Activated CD8-positive, alpha-beta T cell treated with anti-CD3 and anti-CD28 coated beads for 36 hours (primary cell): ENCODE measurements around the gene FGFRL1. TPM values are rescaled to one million over a fixed set of nuclear protein-coding genes. Genes with fewer than 3 reads are reported as not detected.

Experiments used
- ATAC-seq: fragments of 200-7000 bp; cut with Tn5 transposase; one replicate; pipeline ENCODE4 v1.10.0; 2021; ENCODE audit warnings: mild to moderate bottlenecking, moderate library complexity
- CTCF ChIA-PET: fragments of 350-600 bp; sonication (Branson Sonifier 250); formaldehyde crosslinking; loops from one replicate; lab custom pipeline; 2021; ENCODE audit warnings: antibody characterized with exemption; lab: Charles Lee
- POLR2A ChIA-PET: fragments of 350-600 bp; sonication (Branson Sonifier 250); formaldehyde crosslinking; loops from one replicate; lab custom pipeline; 2021; ENCODE audit warnings: antibody characterized with exemption; lab: Charles Lee
- DNase-seq: peaks from one replicate; pipeline ENCODE4 v3.0.0-alpha.2; 2020
- H3K27ac Mint-ChIP-seq: one replicate; pipeline ENCODE4 v1.8.0; 2021; ENCODE audit warnings: mild to moderate bottlenecking, mixed read lengths
- H3K27me3 Mint-ChIP-seq: one replicate; pipeline ENCODE4 v1.8.0; 2021; ENCODE audit warnings: mixed read lengths
- H3K36me3 Mint-ChIP-seq: one replicate; pipeline ENCODE4 v1.8.0; 2021; ENCODE audit warnings: low read depth, mixed read lengths
- H3K4me1 Mint-ChIP-seq: one replicate; pipeline ENCODE4 v1.8.0; 2021; ENCODE audit warnings: low read depth, mixed read lengths
- H3K4me3 Mint-ChIP-seq: one replicate; pipeline ENCODE4 v1.8.0; 2021; ENCODE audit warnings: mild to moderate bottlenecking, moderate library complexity, mixed read lengths
- H3K9me3 Mint-ChIP-seq: one replicate; pipeline ENCODE4 v1.8.0; 2021; ENCODE audit warnings: mixed read lengths
- CTCF ChIP-seq: fragments of 200-600 bp; IDR thresholded peaks from one replicate; pipeline ENCODE4 v1.8.0; 2022; ENCODE audit warnings: antibody characterized with exemption, mild to moderate bottlenecking
- intact Hi-C: fragments of 100-400 bp; cut with micrococcal nuclease; formaldehyde crosslinking; loops from one replicate; pipeline ENCODE4 v1.10.0; 2022
- total RNA-seq, 2 experiments: library from RNA; stranded (reverse); gene quantifications; one replicate each; pipeline ENCODE4 v1.2.3, GENCODE V29; 2021

Gene FGFRL1
- total RNA-seq, 2 experiments from 2014 or later, result 16.2 to 18.0 TPM

DNA sequence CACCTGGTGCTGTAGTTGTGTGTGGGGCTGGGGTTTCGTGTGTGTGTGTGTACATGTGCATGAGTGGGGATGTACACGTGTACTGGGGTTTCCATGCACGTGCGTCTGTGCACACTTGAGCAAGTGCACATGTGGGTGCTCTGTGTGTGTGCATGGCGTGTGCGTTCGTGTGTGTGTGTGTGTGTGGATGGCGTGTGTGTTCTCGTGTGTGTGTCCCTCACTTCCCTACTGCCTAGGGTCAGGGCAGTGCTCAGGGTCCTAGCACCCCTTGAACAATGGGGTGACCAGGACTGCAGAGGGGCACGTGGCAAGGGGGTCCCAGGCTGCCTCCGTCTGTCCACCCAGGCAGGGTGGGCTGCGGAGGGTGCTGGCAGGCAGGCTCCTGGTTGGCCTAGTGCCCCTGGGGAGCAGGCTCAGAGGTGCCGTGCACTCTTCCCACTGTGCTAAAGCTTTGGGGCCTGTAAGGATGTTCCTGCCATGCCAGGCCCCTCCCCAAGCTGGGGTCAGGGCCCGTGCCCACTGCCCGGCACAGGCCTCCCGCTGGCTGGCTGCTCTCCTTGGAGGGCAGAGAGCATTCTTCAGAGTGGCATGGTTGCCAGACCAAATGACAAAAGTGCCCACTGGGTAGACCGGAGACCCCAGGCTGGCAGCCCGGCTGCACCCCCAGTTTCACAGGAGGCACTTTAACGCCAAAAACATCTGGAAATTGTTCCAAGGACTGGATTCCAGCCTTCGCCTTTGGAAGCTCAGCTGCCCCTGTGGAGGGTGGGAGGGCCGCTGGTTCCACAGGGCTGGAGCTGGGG, 29.1 kb downstream of the FGFRL1 start:
- intact Hi-C loops, result no loop called here
- ATAC-seq, result no peak
- H3K4me3 Mint-ChIP-seq, result no peak overlapping the region
- CTCF ChIA-PET, result no interaction called here
- H3K36me3 Mint-ChIP-seq, result no peaks in the 10 kb centered on the region
- peaks cover 16% of the 10 kb centered on the region for H3K27me3 Mint-ChIP-seq
- POLR2A ChIA-PET, result no interaction called here
- no peak overlapping the region for H3K27ac Mint-ChIP-seq
- H3K9me3 Mint-ChIP-seq, result no peaks in the 10 kb centered on the region
- H3K4me1 Mint-ChIP-seq, result peaks cover 5% of the 10 kb centered on the region
- no peak for TF ChIP-seq CTCF
- no peak for DNase-seq

- Mint-ChIP-seq H3K4me1 (peaks cover 5% of the 10 kb centered on the region), H3K4me3 (no peak overlapping the region), H3K9me3 (no peaks in the 10 kb centered on the region), H3K27me3 (peaks cover 16% of the 10 kb centered on the region), H3K36me3 (no peaks in the 10 kb centered on the region), H3K27ac (no peak overlapping the region)
- TF ChIP-seq CTCF, result no peak
- DNase-seq, result no peak
- intact Hi-C loops, result no loop called here
- CTCF ChIA-PET, result no interaction called here
- POLR2A ChIA-PET, result no interaction called here
- ATAC-seq, result no peak
Measured at GRCh38 chr4:1041147-1041935, 29.9 kb downstream of the FGFRL1 start.

- intact Hi-C loops, result no loop called here
- TF ChIP-seq CTCF, result no peak
- Mint-ChIP-seq H3K4me3 (no peak overlapping the region), H3K27ac (no peak overlapping the region), H3K4me1 (peaks cover 5% of the 10 kb centered on the region), H3K27me3 (peaks cover 19% of the 10 kb centered on the region), H3K9me3 (no peaks in the 10 kb centered on the region), H3K36me3 (no peaks in the 10 kb centered on the region)
- ChIA-PET POLR2A (no interaction called here), CTCF (no interaction called here)
- DNase-seq (no peak), ATAC-seq (no peak)
Measured at GRCh38 chr4:1041936-1042330, 30.5 kb downstream of the FGFRL1 start.

- no peak overlapping the region for H3K4me3 Mint-ChIP-seq
- H3K9me3 Mint-ChIP-seq, result no peaks in the 10 kb centered on the region
- CTCF ChIA-PET, result no interaction called here
- no peak for TF ChIP-seq CTCF
- DNase-seq (no peak), ATAC-seq (no peak)
- H3K36me3 Mint-ChIP-seq, result no peaks in the 10 kb centered on the region
- POLR2A ChIA-PET, result no interaction called here
- intact Hi-C loops, result no loop called here
- no peak overlapping the region for H3K27ac Mint-ChIP-seq
- H3K27me3 Mint-ChIP-seq, result peaks cover 23% of the 10 kb centered on the region
- H3K4me1 Mint-ChIP-seq, result peaks cover 5% of the 10 kb centered on the region
Measured at GRCh38 chr4:1042352-1043055, 31.1 kb downstream of the FGFRL1 start.
